ENCODE results near the gene PSTPIP1. TPM values are rescaled to one million over a fixed set of nuclear protein-coding genes. Genes with fewer than 3 reads are reported as not detected.

PSTPIP1 gene
- total and polyA plus RNA-seq, 2 of the 13 experiments (the other 11 are each of a cell fraction or from before 2014, with no cell fraction given) = 4.4 to 8.7 TPM

- POLR2A ChIA-PET = no interaction called here
- Histone ChIP-seq H3K4me3 (replicated peaks in 1 of 3; ENCODE audit: insufficient read depth in 1 of 3, low read depth in 2 of 3, low read length in 3 of 3) (no peak overlapping the region), H3K36me3 (replicated peaks in 1 of 2; ENCODE audit: control insufficient read depth in 1 of 2, insufficient read depth in 2 of 2, low read length in 2 of 2) (peaks cover 0 to 6% of the 10 kb centered on the region in 2 experiments; a peak in 2 of 5 replicates), H3K27me3 (ENCODE audit: control insufficient read depth in 1 of 2, insufficient read depth in 2 of 2, low read length in 2 of 2) (peaks cover 1 to 3% of the 10 kb centered on the region in 2 experiments; a peak in 2 of 5 replicates), H3K4me2 (ENCODE audit: low read depth, low read length) (no peak overlapping the region), H3K9me3 (ENCODE audit: low read length) (no peaks in the 10 kb centered on the region), H3K4me1 (ENCODE audit: insufficient read depth, low read length) (peaks cover 38% of the 10 kb centered on the region), H3K9ac (ENCODE audit: insufficient read depth, low read depth, low read length) (no peak overlapping the region), H3K27ac (ENCODE audit: extremely low read length, insufficient read depth, low read length) (no peak overlapping the region), H4K20me1 (ENCODE audit: insufficient read depth, low read length) (no peaks in the 10 kb centered on the region), H2AFZ (ENCODE audit: low read length) (no peak overlapping the region), H3K79me2 (ENCODE audit: insufficient read depth, low read length) (no peaks in the 10 kb centered on the region)
- CTCF ChIA-PET (ENCODE audit: low intra/inter-chr PET ratio, low total read pairs) = no interaction called here
- TF ChIP-seq ZMYM2 (CRISPR knock-in tag; IDR thresholded peaks at IDR 0.05) (no peak), ZNF644 (CRISPR knock-in tag; IDR thresholded peaks at IDR 0.05; ENCODE audit: low read depth) (no peak), ZNF841 (CRISPR knock-in tag; IDR thresholded peaks at IDR 0.05; ENCODE audit: borderline replicate concordance) (no peak), MBNL3 (CRISPR knock-in tag; conservative IDR thresholded peaks at IDR 0.05) (no peak), CTCF (CRISPR knock-in tag; IDR thresholded peaks at IDR 0.05) (peak; percentile 76), CREB1 (IDR thresholded peaks at IDR 0.05) (no peak), CREB1 (CRISPR knock-in tag; IDR thresholded peaks at IDR 0.05) (no peak), ZNF740 (CRISPR knock-in tag; IDR thresholded peaks at IDR 0.05) (peak; percentile 49; the same call in 1 of the 2 replicates), ZNF263 (CRISPR knock-in tag; IDR thresholded peaks at IDR 0.05) (0 out of 2 replicates have a peak, but pooled peaks have one; percentile 27)
- WGBS (ENCODE audit: low lambda C conversion rate) = 80% methylated on average over 3 of the region's 14 CpGs
- intact Hi-C loops (cut with micrococcal nuclease; ENCODE audit: unreplicated experiment) (loop anchor here (5.0 kb wide), 1 partner anchor 133 kb away; no protein-coding TSS in a partner anchor), in situ Hi-C loops (cut with HindIII; ENCODE audit: extremely low pct_ligation_motif_present, low pct_unique_long_range_greater_than_20kb) (loop anchor here (10.0 kb wide), 1 partner anchor 130 kb away; the partner anchor contains the start of gene SCAPER)
- no peak for FAIRE-seq
- no peak for DNase-seq (ENCODE audit: low spot score)
- no TSS peak for BruUV-seq (replicated peaks)
- no peak for ATAC-seq
Observed at GRCh38 chr15:77034695-77035489, 40.0 kb downstream of the PSTPIP1 start.

Data from HepG2 (cell line).